ENCODE results near the gene CFL1.
"Not testable (repeated sequence)": the region's sequence is repeated elsewhere in the genome, so short reads cannot be mapped to it uniquely, and the experiment has no call there.

CFL1 gene

DNA sequence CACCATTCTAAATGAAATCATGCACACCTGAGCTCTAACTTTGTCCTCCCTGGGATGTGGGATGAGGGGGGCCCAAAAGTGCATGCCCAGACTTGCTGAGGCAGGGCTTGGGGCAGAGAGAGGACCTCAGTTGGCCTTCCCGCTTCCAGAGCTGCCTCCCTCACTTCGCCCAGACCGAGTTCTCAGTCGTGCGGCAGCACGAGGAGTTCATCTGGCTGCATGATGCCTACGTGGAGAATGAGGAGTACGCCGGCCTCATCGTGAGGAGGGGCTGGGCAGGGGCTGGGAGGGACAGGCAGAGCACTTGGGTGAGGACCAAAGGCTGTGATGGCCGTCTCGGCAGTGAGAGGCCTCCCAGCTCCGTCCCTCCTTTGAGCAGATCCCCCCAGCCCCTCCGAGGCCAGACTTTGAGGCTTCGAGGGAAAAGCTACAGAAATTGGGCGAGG, 8.2 kb downstream of the CFL1 start:
- ChIA-PET CTCF (interaction anchor here (1.1 to 3.4 kb wide), 2 partner anchors 10 to 35 kb away, joined by 3 to 19 read pairs; partner anchors contain the start of gene MUS81), POLR2A (interaction anchor here (0.9 to 7.1 kb wide), 3 partner anchors 10 to 138 kb away, joined by 3 to 44 read pairs (median 5); partner anchors contain the start of genes KAT5 and MUS81)
- TF ChIP-seq L3MBTL2 (conservative IDR thresholded peaks at IDR 0.05), result no peak
- TF ChIP-seq SUZ12 (IDR thresholded peaks at IDR 0.05), result no peak
- TF ChIP-seq FOXK2 (IDR thresholded peaks at IDR 0.05), result no peak
- TF ChIP-seq CTBP1 (IDR thresholded peaks at IDR 0.05; ENCODE audit: borderline replicate concordance), result no peak
- no peak for TF ChIP-seq HDGF (IDR thresholded peaks at IDR 0.05; ENCODE audit: borderline replicate concordance)
- TF ChIP-seq, protein P1, sequence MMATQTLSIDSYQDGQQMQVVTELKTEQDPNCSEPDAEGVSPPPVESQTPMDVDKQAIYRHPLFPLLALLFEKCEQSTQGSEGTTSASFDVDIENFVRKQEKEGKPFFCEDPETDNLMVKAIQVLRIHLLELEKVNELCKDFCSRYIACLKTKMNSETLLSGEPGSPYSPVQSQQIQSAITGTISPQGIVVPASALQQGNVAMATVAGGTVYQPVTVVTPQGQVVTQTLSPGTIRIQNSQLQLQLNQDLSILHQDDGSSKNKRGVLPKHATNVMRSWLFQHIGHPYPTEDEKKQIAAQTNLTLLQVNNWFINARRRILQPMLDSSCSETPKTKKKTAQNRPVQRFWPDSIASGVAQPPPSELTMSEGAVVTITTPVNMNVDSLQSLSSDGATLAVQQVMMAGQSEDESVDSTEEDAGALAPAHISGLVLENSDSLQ (IDR thresholded peaks at IDR 0.05), result no peak
- TF ChIP-seq NFRKB (IDR thresholded peaks at IDR 0.05), result no peak
- TF ChIP-seq FOXA1 (IDR thresholded peaks at IDR 0.05), result no peak
- TF ChIP-seq ARNT (IDR thresholded peaks at IDR 0.05), result no peak
- no peak for TF ChIP-seq ZNF384 (IDR thresholded peaks at IDR 0.05)
- TF ChIP-seq SP1 (IDR thresholded peaks at IDR 0.05), result no peak
- no peak for TF ChIP-seq LEF1 (IDR thresholded peaks at IDR 0.05; ENCODE audit: borderline replicate concordance)
- TF ChIP-seq FOXM1 (IDR thresholded peaks at IDR 0.05; ENCODE audit: borderline replicate concordance), result no peak
- TF ChIP-seq TARDBP (IDR thresholded peaks at IDR 0.05), result no peak
- no peak for TF ChIP-seq ELF4 (IDR thresholded peaks at IDR 0.05)
- TF ChIP-seq BHLHE40 (IDR thresholded peaks at IDR 0.05; ENCODE audit: borderline replicate concordance), result no peak
- DNase-seq (ENCODE audit: extremely low spot score), result no peak

DNA sequence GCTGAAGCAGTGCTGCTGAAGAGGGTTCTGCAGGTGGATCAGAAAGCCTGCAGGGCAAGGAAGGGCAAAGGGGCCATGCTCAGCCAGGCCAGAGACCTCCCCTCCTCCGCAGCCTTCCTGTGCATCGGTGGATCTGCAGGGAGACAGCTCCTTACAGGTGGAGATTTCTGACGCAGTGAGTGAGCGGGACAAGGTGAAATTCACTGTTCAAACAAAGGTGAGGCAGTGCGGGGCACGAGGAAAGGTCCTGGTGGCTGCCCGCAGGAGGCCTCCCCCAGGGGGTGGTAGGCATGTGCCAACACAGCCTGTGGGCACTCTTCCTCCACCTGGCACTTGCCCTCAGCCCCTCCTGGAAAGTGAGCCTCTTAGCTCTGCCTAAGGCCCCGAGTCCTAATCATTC, 8.6 kb downstream of the CFL1 start:
- POLR2A ChIA-PET, result interaction anchor here (0.9 to 7.1 kb wide), 3 partner anchors 11 to 138 kb away, joined by 3 to 44 read pairs (median 5); partner anchors contain the start of genes KAT5 and MUS81
- CTCF ChIA-PET, result interaction anchor here (1.0 to 3.4 kb wide), 2 partner anchors 11 to 35 kb away, joined by 3 to 19 read pairs; partner anchors contain the start of gene MUS81
- no peak for DNase-seq (ENCODE audit: extremely low spot score)
- TF ChIP-seq, protein P1 (IDR thresholded peaks at IDR 0.05), result no peak
- TF ChIP-seq SP1 (IDR thresholded peaks at IDR 0.05) (no peak), L3MBTL2 (conservative IDR thresholded peaks at IDR 0.05) (no peak), SUZ12 (IDR thresholded peaks at IDR 0.05) (no peak), CTBP1 (IDR thresholded peaks at IDR 0.05; ENCODE audit: borderline replicate concordance) (no peak), FOXK2 (IDR thresholded peaks at IDR 0.05) (no peak), LEF1 (IDR thresholded peaks at IDR 0.05; ENCODE audit: borderline replicate concordance) (no peak)

DNA sequence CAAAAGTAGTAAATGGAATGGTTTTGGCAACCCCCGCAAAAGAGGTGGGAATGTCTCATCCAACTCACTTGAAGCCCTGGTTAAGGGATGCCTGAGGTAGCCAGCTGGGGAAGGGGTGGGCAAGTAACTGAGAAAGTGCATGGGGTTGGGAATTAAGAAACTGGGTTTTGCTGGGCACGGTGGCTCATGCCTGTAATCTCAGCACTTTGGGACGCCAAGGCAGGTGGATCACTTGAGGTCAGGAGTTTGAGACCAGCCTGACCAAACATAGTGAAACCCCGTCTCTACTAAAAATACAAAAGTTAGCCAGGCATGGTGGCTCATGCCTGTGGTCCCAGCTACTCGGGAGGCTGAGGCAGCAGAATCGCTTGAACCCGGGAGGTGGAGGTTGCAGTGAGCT, 9.3 kb downstream of the CFL1 start:
- POLR2A ChIA-PET, result interaction anchor here (7.1 kb wide), 1 partner anchor 11 kb away, joined by 44 read pairs; the partner anchor contains the start of gene MUS81
- CTCF ChIA-PET, result interaction anchor here (0.9 to 3.4 kb wide), 4 partner anchors 11 to 143 kb away, joined by 3 to 19 read pairs (median 3); partner anchors contain the start of gene MUS81
- DNase-seq (ENCODE audit: extremely low spot score), result not testable (repeated sequence)

DNA sequence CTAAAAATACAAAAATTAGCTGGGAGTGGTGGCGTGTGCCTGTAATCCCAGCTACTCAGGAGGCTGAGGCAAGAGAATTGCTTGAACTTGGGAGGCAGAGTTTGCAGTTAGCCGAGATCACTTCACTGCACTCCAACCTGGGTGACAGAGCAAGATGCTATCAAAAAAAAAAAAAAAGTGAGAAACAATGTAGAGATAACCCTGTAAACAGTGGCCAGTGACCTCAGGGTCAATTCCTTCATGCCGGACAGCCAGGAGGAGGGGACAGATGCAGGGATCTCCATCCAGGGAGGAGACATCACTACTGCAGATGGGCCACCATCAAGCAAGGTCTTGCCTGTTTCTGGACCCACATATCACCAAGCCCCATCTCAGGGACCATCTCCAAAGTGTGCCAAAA, 10.2 kb downstream of the CFL1 start:
- POLR2A ChIA-PET, result interaction anchor here (2.1 to 7.1 kb wide), 2 partner anchors 12 to 128 kb away, joined by 4 to 44 read pairs; partner anchors contain the start of genes MUS81 and RNASEH2C

DNA sequence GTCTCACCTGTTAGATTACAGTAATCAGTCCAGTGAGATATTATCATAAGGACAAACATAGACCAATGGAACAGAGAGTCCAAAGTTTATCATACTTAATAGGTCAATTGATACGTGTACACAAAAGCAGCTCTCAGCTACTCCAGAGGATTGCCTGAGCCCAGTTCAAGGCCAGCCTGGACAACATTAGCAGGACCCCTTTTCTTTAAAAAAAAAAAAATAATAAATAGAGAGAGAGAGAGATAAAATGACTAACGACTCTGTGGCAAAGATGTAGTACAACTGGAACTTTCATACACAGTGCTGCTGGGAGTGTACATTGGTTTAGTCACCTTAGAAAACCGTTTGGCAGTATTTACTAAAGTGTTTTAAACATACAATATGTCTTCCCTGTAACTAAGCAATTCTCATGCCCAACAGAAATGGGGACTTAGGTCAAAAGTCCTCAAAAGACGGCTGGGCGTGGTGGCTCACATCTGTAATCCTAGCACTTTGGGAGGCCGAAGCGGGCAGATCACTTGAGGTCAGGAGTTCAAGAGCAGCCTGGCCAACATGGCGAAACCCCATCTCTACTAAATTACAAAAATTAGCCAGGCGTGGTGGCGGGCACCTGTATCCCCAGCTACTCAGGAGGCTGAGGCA, 13.6 kb downstream of the CFL1 start:
- ChIA-PET CTCF (no interaction called here), POLR2A (interaction anchor here (1.1 kb wide), 1 partner anchor 15 kb away, joined by 5 read pairs; no protein-coding TSS in a partner anchor)

More for the DNA sequence above, 10.2 kb downstream of the CFL1 start:
- DNase-seq (ENCODE audit: extremely low spot score), result no peak
- TF ChIP-seq FOXM1 (IDR thresholded peaks at IDR 0.05; ENCODE audit: borderline replicate concordance) (no peak), CTBP1 (IDR thresholded peaks at IDR 0.05; ENCODE audit: borderline replicate concordance) (no peak)
- CTCF ChIA-PET, result interaction anchor here (1.2 kb wide), 1 partner anchor 142 kb away, joined by 3 read pairs; no protein-coding TSS in a partner anchor

DNA sequence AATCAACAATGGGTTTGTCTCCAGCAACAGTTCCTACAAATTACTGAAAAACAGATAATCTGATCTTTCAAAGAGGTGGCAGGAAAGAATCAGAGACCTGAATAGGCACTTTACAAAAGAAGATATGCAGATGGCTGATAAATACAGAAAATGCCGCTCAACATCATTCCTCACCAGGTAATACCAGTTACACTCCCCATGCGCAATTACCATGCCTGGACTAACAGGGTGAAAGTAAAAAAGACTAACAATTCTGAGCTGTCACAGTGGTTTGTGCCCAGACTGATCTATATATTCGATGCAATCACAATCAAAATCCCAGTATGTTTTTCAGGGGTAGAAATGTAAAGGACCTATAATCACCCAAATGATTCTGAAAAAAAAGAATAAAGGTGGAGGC, 14.2 kb downstream of the CFL1 start:
- ChIA-PET POLR2A (interaction anchor here (1.1 kb wide), 1 partner anchor 15 kb away, joined by 5 read pairs; no protein-coding TSS in a partner anchor), CTCF (no interaction called here)
- DNase-seq (ENCODE audit: extremely low spot score), result no peak

More for the DNA sequence above, 13.6 kb downstream of the CFL1 start:
- no peak for DNase-seq (ENCODE audit: extremely low spot score)
- TF ChIP-seq TARDBP (IDR thresholded peaks at IDR 0.05), result no peak
- no peak for TF ChIP-seq HDGF (IDR thresholded peaks at IDR 0.05; ENCODE audit: borderline replicate concordance)
- TF ChIP-seq FOXA1 (IDR thresholded peaks at IDR 0.05), result no peak
- no peak for TF ChIP-seq SP1 (IDR thresholded peaks at IDR 0.05)
- TF ChIP-seq ZNF384 (IDR thresholded peaks at IDR 0.05), result no peak
- TF ChIP-seq FOXM1 (IDR thresholded peaks at IDR 0.05; ENCODE audit: borderline replicate concordance), result no peak

More for the DNA sequence above, 14.2 kb downstream of the CFL1 start:
- TF ChIP-seq NFRKB (IDR thresholded peaks at IDR 0.05), result no peak
- no peak for TF ChIP-seq ELF4 (IDR thresholded peaks at IDR 0.05)
- TF ChIP-seq, protein P1 (IDR thresholded peaks at IDR 0.05), result no peak
- no peak for TF ChIP-seq FOXA1 (IDR thresholded peaks at IDR 0.05)
- TF ChIP-seq HDGF (IDR thresholded peaks at IDR 0.05; ENCODE audit: borderline replicate concordance), result no peak
- no peak for TF ChIP-seq FOXM1 (IDR thresholded peaks at IDR 0.05; ENCODE audit: borderline replicate concordance)
- TF ChIP-seq LEF1 (IDR thresholded peaks at IDR 0.05; ENCODE audit: borderline replicate concordance), result no peak
- no peak for TF ChIP-seq SP1 (IDR thresholded peaks at IDR 0.05)
- no peak for TF ChIP-seq TARDBP (IDR thresholded peaks at IDR 0.05)
- TF ChIP-seq BHLHE40 (IDR thresholded peaks at IDR 0.05; ENCODE audit: borderline replicate concordance), result no peak

Measured in HEK293T (cell line).